K562 (cell line): ENCODE data around the gene IL9. TPM values are rescaled to one million over a fixed set of nuclear protein-coding genes. Genes with fewer than 3 reads are reported as not detected.

Source experiments
- ATAC-seq: fragments of 200-7000 bp; cut with Tn5 transposase; 3 replicates; pipeline ENCODE4 v1.9.1; 2020; ENCODE audit warnings: moderate library complexity
- BruUV-seq: library from RNA; stranded (reverse); fragments of 400-500 nt; replicated peaks from 2 replicates; lab custom pipeline; 2021; lab: Mats Ljungman, UMichigan
- CTCF ChIA-PET: fragments of 300-600 bp; formaldehyde crosslinking; extraction: SDS; loops from one replicate; lab custom pipeline; 2021; ENCODE audit warnings: low intra/inter-chr PET ratio; lab: Yijun Ruan, JAX
- POLR2A ChIA-PET: fragments of 300-600, 350-650 bp; sonication (Branson Sonifier 250); formaldehyde crosslinking; extraction: SDS; loops from one replicate; lab custom pipeline; 2021; ENCODE audit warnings: antibody characterized with exemption, inconsistent platforms; lab: Yijun Ruan, JAX
- DNase-seq, 4 experiments: peaks; one replicate each; pipeline versions ENCODE4 v3.0.0 to v3.0.0-alpha.2; 2011 to 2018; ENCODE audit warnings: low spot score in 3 of 4, mixed read lengths in 3 of 4; ENCODE audit errors: extremely low read depth in 1 of 4
- FAIRE-seq: peaks from 2 replicates; lab custom pipeline; 2011; peaks lifted over from hg19 to GRCh38; lab: Jason Lieb, UNC
- H2AFZ ChIP-seq: 2 replicates; pipeline ENCODE4 v1.6.0; 2011; ENCODE audit warnings: low read depth, low read length, control low read depth, inconsistent platforms
- H3K27ac ChIP-seq: fragments of 200-600 bp; 3 replicates; pipeline ENCODE4 v1.8.0; 2011; ENCODE audit warnings: low read depth, mild to moderate bottlenecking, control low read depth, inconsistent platforms, low read length, moderate library complexity, mixed read lengths; ENCODE audit errors: extremely low read depth
- H3K27me3 ChIP-seq, 2 experiments: fragments of 300-600 bp in 1 of 2; 2 replicates in 1 of 2; 3 replicates in 1 of 2; pipeline versions ENCODE4 v1.6.0 to v1.8.0; 2011; ENCODE audit warnings: inconsistent platforms in 2 of 2, low read length in 2 of 2, mild to moderate bottlenecking in 1 of 2, mixed read lengths in 1 of 2, moderate library complexity in 1 of 2; ENCODE audit not compliant: control insufficient read depth in 2 of 2, insufficient read depth in 2 of 2
- H3K36me3 ChIP-seq: fragments of 300-600 bp; 3 replicates; pipeline ENCODE4 v1.8.0; 2011; ENCODE audit warnings: mild to moderate bottlenecking, low read length, inconsistent platforms; ENCODE audit not compliant: control insufficient read depth, insufficient read depth
- H3K4me1 ChIP-seq, 2 experiments: fragments of 200-600 bp in 1 of 2; replicated peaks in 1 of 2; 2 replicates in 1 of 2; 3 replicates in 1 of 2; pipeline versions ENCODE4 v1.5.1 to v1.8.0; 2011; ENCODE audit warnings: inconsistent platforms in 2 of 2, low read length in 2 of 2, mild to moderate bottlenecking in 1 of 2, mixed read lengths in 1 of 2, moderate library complexity in 1 of 2; ENCODE audit not compliant: control insufficient read depth in 2 of 2, insufficient read depth in 2 of 2
- H3K4me2 ChIP-seq: 2 replicates; pipeline ENCODE4 v1.6.1; 2011; ENCODE audit warnings: low read length, control low read depth, inconsistent platforms, mixed read lengths; ENCODE audit not compliant: insufficient read depth
- H3K4me3 ChIP-seq: fragments of 200-600 bp; sonication (generic), shearing (Covaris generic); 2 replicates; pipeline ENCODE4 v1.5.1; 2016; ENCODE audit warnings: control low read depth, inconsistent platforms
- H3K79me2 ChIP-seq: fragments of 200-600 bp; 3 replicates; pipeline ENCODE4 v1.8.0; 2011; ENCODE audit warnings: low read length, inconsistent platforms; ENCODE audit not compliant: control insufficient read depth, insufficient read depth
- H3K9ac ChIP-seq, 2 experiments: 2 replicates each; pipeline versions ENCODE4 v1.6.0 to v1.6.1; 2011; ENCODE audit warnings: low read depth in 2 of 2, low read length in 2 of 2, control low read depth in 1 of 2, inconsistent platforms in 1 of 2, mild to moderate bottlenecking in 1 of 2, mixed read lengths in 1 of 2; ENCODE audit not compliant: insufficient read depth in 1 of 2
- H3K9me1 ChIP-seq: one replicate; pipeline ENCODE4 v1.6.0; 2011; ENCODE audit warnings: inconsistent platforms, mild to moderate bottlenecking, low read length, moderate library complexity; ENCODE audit not compliant: control insufficient read depth, insufficient read depth
- H3K9me3 ChIP-seq: replicated peaks from 2 replicates; pipeline ENCODE4 v1.5.1; 2011; ENCODE audit warnings: low read depth, low read length, inconsistent platforms; ENCODE audit not compliant: control insufficient read depth, insufficient read depth
- H4K20me1 ChIP-seq: replicated peaks from 2 replicates; pipeline ENCODE4 v1.6.1; 2011; ENCODE audit warnings: low read length, inconsistent platforms, mixed read lengths; ENCODE audit not compliant: control insufficient read depth, insufficient read depth
- CBFB ChIP-seq: sonication (generic); formaldehyde crosslinking; IDR thresholded peaks from 2 replicates; pipeline ENCODE4 v1.4.0; 2020; ENCODE audit warnings: mild to moderate bottlenecking, missing genetic modification reagents
- FOXJ3 ChIP-seq: sonication (generic); formaldehyde crosslinking; IDR thresholded peaks from 2 replicates; pipeline ENCODE4 v1.4.0; 2020; ENCODE audit warnings: mild to moderate bottlenecking, missing genetic modification reagents
- PBX2 ChIP-seq, 2 experiments: IDR thresholded peaks in 1 of 2; conservative IDR thresholded peaks in 1 of 2; 2 replicates each; pipeline ENCODE4 v1.6.1; 2016; ENCODE audit warnings: low read depth in 2 of 2, mild to moderate bottlenecking in 1 of 2, missing compliant biosample characterization in 1 of 2, missing genetic modification characterization in 1 of 2, moderate library complexity in 1 of 2
- PTBP1 ChIP-seq: fragments of 200-400 bp; formaldehyde crosslinking; IDR thresholded peaks from 2 replicates; pipeline ENCODE4 v1.6.1; 2017; ENCODE audit warnings: low read depth, low read length
- SNRNP70 ChIP-seq: fragments of 200-400 bp; formaldehyde crosslinking; optimal IDR thresholded peaks from 2 replicates; pipeline ENCODE3; 2017; ENCODE audit warnings: low read depth, low read length
- ZBTB40 ChIP-seq, 2 experiments: fragments of 450-650 bp in 1 of 2; sonication (generic) in 1 of 2; formaldehyde crosslinking in 1 of 2; IDR thresholded peaks; 2 replicates each; pipeline versions ENCODE4 v1.7.1 to v1.9.0; 2016 to 2022; ENCODE audit warnings: inconsistent platforms in 1 of 2, mild to moderate bottlenecking in 1 of 2, missing genetic modification reagents in 1 of 2
- ZNF23 ChIP-seq: fragments of 250-450 bp; sonication (Bioruptor Pico); IDR thresholded peaks from 2 replicates; pipeline ENCODE4 v1.4.0; 2020; ENCODE audit warnings: mild to moderate bottlenecking
- ZNF316 ChIP-seq: fragments of 450-650 bp; IDR thresholded peaks from 2 replicates; pipeline ENCODE4 v1.6.1; 2016
- WGBS: fragments of 100-300 bp; shearing (Covaris generic); methylation state at CpG from one replicate; pipeline ENCODE4 v1.1.6; 2016; ENCODE audit warnings: low coverage, mixed read lengths; ENCODE audit not compliant: insufficient coverage; ENCODE audit errors: missing lambda C conversion rate; 5-methylcytosine and 5-hydroxymethylcytosine counted together
- in situ Hi-C: fragments of 300-500 bp; cut with MboI; formaldehyde crosslinking; loops from 4 replicates; pipeline ENCODE4 v1.15.0; 2018; ENCODE audit warnings: inconsistent platforms, mixed read lengths
- intact Hi-C: fragments of 100-400 bp; cut with micrococcal nuclease; formaldehyde crosslinking; loops from 2 replicates; pipeline ENCODE4 v1.14.2; 2022
- polyA plus RNA-seq, 8 experiments: library from polyadenylated mRNA; depleted of rRNA in 4 of 8; stranded (reverse) in 5 of 8; unstranded in 3 of 8; fragments of >200 nt; fragmentation: Nextera tagmentation in 2 of 8; fragmentation: Illumina TruSeq in 1 of 8; extraction: Ambion mirVana in 2 of 8; extraction: Trizol in 1 of 8; gene quantifications; 2 replicates each; pipeline versions ENCODE4 v1.2.1 to v1.2.3, GENCODE V29; 2011 to 2014; ENCODE audit warnings: inconsistent platforms in 1 of 8, missing spikeins in 1 of 8
- total RNA-seq, 7 experiments: library from RNA; depleted of rRNA in 6 of 7; stranded (reverse); fragments of >200 nt in 6 of 7; fragmentation: Illumina TruSeq in 2 of 7; extraction: Trizol in 2 of 7; gene quantifications; 2 replicates each; pipeline versions ENCODE4 v1.2.1 to v1.2.3, GENCODE V29; 2011 to 2021; ENCODE audit warnings: low replicate concordance in 1 of 7

The IL9 gene
- total and polyA plus RNA-seq, 9 of the 15 experiments (the other 6 are each of a cell fraction or from before 2014, with no cell fraction given): not detected

DNA sequence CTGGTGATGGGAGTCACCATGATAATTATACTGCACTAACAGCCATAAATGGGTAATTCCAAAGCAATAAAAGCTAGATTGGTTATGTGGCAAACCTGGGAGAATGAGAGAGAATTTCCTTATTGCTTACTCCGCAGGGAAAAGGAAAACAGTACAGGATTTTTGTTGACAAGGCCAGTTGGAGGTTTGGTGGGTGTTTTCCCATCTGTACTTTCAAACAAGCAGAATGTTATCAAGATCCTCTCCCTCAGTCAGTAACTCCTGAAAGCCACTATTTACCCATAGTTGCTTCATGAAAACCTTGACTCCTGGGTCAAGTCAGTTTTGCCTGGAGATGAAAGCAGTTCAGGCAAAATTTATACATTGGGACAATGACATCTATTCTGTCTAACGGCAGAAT, 26.4 kb downstream of the IL9 start:
- TF ChIP-seq PBX2 (CRISPR knock-in tag; IDR thresholded peaks at IDR 0.05; ENCODE audit: low read depth): no peak
- TF ChIP-seq PBX2 (tag; conservative IDR thresholded peaks at IDR 0.05; ENCODE audit: low read depth): no peak
- no peak for TF ChIP-seq ZNF23 (CRISPR knock-in tag)
- TF ChIP-seq PTBP1: no peak
- no peak for TF ChIP-seq ZBTB40 (IDR thresholded peaks at IDR 0.05)
- no peak for TF ChIP-seq ZBTB40 (CRISPR knock-in tag; IDR thresholded peaks at IDR 0.05)
- no peak for TF ChIP-seq FOXJ3 (CRISPR knock-in tag)
- TF ChIP-seq CBFB (CRISPR knock-in tag): no peak
- TF ChIP-seq SNRNP70: no peak
- no peak for TF ChIP-seq ZNF316
- Histone ChIP-seq H4K20me1 (no peaks in the 10 kb centered on the region), H3K9me3 (no peaks in the 10 kb centered on the region), H3K79me2 (no peaks in the 10 kb centered on the region), H3K27me3 (peaks cover 0 to 15% of the 10 kb centered on the region in 2 experiments; a peak in 3 of 5 replicates), H3K9me1 (no peaks in the 10 kb centered on the region), H3K4me2 (no peak overlapping the region), H3K9ac (no peak overlapping the region), H3K27ac (no peak overlapping the region), H3K4me3 (no peak overlapping the region), H3K36me3 (no peaks in the 10 kb centered on the region), H3K4me1 (no peaks in the 10 kb centered on the region), H2AFZ (no peak overlapping the region)
- ChIA-PET CTCF (no interaction called here), POLR2A (no interaction called here)
- BruUV-seq: no TSS peak
- DNase-seq: no peak
- ATAC-seq: no peak
- intact Hi-C loops: no loop called here
- in situ Hi-C loops: no loop called here
- 0% methylated on average over 2 of the region's 2 CpGs for WGBS
- no peak for FAIRE-seq
